BJ (cell line): ENCODE measurements around the gene PRPSAP1. TPM values are rescaled to one million over a fixed set of nuclear protein-coding genes. Genes with fewer than 3 reads are reported as not detected.

ENCODE experiments used
- CTCF ChIA-PET: fragments of 350-600 bp; formaldehyde crosslinking; extraction: SDS; loops from one replicate; lab custom pipeline; 2021; ENCODE audit warnings: antibody characterized with exemption, inconsistent platforms; lab: Yijun Ruan, JAX
- POLR2A ChIA-PET: fragments of 300-600 bp; sonication (Branson Sonifier 250); formaldehyde crosslinking; extraction: SDS; loops from one replicate; lab custom pipeline; 2021; ENCODE audit warnings: antibody characterized with exemption; lab: Charles Lee
- DNase-seq: peaks from one replicate; pipeline ENCODE4 v3.0.0-alpha.2; 2011; ENCODE audit warnings: low read depth
- H3K27me3 ChIP-seq: 2 replicates; pipeline ENCODE4 v1.6.0; 2011; ENCODE audit warnings: low read length; ENCODE audit not compliant: control insufficient read depth, insufficient read depth
- H3K36me3 ChIP-seq: 2 replicates; pipeline ENCODE4 v1.5.1; 2011; ENCODE audit warnings: low read length; ENCODE audit not compliant: control insufficient read depth, insufficient read depth
- H3K4me3 ChIP-seq: 2 replicates; pipeline ENCODE4 v1.5.1; 2011; ENCODE audit warnings: low read depth, mild to moderate bottlenecking, control low read depth, low read length
- polyA plus RNA-seq: library from polyadenylated mRNA; depleted of rRNA; stranded (reverse); fragments of >200 nt; gene quantifications from 2 replicates; pipeline ENCODE4 v1.2.3, GENCODE V29; 2011
- TF ChIP-seq, protein P1 (sequence below): IDR thresholded peaks from 2 replicates; pipeline ENCODE4 v1.5.1; 2011; ENCODE audit warnings: low read depth, mild to moderate bottlenecking, control low read depth, inconsistent platforms, low read length, moderate library complexity; ENCODE audit not compliant: insufficient read depth

Gene PRPSAP1
- polyA plus RNA-seq, 1 experiment, result 72.8 TPM

DNA sequence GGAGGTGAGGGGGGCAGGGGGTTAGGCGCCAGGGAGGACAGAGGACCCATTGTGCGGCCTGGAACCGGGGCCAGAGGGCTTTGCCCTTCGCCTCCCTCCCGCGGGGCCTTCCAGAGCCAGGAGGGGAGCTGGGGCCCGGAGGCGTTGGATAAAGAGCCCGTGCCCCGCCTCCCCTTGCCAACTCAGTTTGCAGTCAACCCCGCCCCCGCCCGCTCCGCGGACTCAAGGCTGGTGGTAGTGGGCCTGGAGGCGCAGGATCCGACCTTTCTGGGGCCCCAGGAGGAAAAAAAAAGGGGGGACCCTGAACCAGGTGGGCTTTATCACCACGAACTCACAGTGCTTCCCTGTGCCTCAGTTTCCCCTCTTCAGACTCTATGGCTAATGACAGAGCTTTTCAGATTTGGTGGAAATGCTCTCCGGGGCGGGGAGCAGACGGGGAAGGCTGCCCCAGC lies 28.7 kb upstream of the PRPSAP1 start:
- TF ChIP-seq, protein P1, sequence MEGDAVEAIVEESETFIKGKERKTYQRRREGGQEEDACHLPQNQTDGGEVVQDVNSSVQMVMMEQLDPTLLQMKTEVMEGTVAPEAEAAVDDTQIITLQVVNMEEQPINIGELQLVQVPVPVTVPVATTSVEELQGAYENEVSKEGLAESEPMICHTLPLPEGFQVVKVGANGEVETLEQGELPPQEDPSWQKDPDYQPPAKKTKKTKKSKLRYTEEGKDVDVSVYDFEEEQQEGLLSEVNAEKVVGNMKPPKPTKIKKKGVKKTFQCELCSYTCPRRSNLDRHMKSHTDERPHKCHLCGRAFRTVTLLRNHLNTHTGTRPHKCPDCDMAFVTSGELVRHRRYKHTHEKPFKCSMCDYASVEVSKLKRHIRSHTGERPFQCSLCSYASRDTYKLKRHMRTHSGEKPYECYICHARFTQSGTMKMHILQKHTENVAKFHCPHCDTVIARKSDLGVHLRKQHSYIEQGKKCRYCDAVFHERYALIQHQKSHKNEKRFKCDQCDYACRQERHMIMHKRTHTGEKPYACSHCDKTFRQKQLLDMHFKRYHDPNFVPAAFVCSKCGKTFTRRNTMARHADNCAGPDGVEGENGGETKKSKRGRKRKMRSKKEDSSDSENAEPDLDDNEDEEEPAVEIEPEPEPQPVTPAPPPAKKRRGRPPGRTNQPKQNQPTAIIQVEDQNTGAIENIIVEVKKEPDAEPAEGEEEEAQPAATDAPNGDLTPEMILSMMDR, result no peak
- H3K36me3 ChIP-seq, result peaks cover 6% of the 10 kb centered on the region; the same call in 1 of the 2 replicates
- POLR2A ChIA-PET, result interaction anchor here (1.4 kb wide), 1 partner anchor 29 kb away, joined by 3 read pairs; the partner anchor contains the start of gene PRPSAP1
- peak overlapping the region; percentile 76 for H3K4me3 ChIP-seq
- no peak for DNase-seq
- CTCF ChIA-PET, result interaction anchor here (0.7 to 10.7 kb wide), 4 partner anchors 12 to 76 kb away, joined by 3 to 127 read pairs (median 20); no protein-coding TSS in a partner anchor
- no peaks in the 10 kb centered on the region for H3K27me3 ChIP-seq

DNA sequence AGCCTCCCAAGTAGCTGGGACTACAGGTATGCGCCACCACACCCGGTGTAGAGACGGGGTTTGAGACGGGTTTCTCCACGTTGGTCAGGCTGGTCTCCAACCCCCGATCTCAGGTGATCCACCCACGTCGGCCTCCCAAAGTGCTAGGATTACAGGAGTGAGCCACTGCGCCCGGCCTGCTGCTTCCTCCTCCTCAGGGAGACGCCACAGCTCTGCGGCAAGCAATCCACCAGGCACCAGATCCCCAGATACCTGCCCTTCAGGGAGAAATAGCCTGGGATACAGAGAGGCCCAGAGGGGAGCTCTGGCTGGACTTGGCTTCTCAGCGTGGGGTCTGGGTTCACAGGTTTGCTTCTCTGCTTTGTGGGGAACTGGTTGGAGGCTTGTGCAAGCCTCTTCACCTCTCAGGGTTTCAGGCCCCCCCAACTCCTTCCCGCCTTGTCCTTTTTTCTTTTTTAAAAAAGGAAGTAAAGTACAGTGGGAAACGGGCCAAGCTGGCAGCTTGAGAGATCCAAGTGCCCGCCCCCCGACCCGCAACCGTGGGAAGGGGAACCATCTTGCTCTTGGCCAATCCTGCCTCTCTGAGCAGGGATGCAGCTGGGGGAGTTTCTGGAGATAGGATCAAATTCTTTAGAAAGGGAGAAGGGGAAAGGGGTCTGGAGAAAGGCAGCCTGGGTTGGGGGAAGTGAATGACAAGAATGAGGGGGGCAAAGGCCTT lies 28.1 kb upstream of the PRPSAP1 start:
- H3K27me3 ChIP-seq, result no peaks in the 10 kb centered on the region
- ChIA-PET POLR2A (no interaction called here), CTCF (interaction anchor here (0.6 to 10.7 kb wide), 7 partner anchors 10 to 78 kb away, joined by 3 to 127 read pairs (median 6); no protein-coding TSS in a partner anchor)
- TF ChIP-seq, protein P1, result no peak
- H3K36me3 ChIP-seq, result peaks cover 2% of the 10 kb centered on the region; the same call in 1 of the 2 replicates
- no peak overlapping the region for H3K4me3 ChIP-seq
- no peak for DNase-seq

DNA sequence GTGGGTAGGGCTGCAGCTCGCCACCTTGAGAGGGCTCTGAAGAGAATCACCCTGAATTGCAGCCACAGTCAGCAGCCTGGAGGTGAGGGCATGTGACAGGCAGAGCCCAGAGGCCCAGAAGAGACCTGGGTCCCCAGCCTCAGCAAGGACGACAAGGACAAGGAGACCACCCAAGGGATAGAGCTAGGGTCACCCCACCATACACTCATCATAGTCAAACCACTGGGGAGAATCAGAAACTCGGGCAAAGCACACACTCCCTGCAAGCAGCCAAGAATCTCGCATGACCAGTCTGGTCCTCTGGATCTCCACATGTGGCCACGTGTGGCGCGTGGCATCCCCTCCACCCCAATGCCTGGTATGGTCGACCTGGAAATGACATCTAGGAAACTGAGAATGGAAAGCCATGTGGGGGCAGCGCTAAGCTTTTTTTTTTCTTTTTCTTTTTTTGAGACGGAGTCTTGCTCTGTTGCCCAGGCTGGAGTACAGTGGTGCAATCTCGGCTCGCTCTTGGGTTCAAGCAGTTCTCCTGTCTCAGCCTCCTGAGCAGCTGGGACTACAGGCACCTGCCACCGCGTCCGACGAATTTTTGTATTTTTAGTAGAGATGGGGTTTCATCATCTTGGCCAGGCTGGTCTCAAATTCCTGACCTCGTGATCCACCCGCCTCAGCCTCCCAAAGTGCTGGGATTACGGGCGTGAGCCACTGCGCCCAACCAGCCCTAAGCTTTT lies 26.1 kb upstream of the PRPSAP1 start:
- POLR2A ChIA-PET, result no interaction called here
- no peaks in the 10 kb centered on the region for H3K27me3 ChIP-seq
- no peaks in the 10 kb centered on the region for H3K36me3 ChIP-seq
- DNase-seq, result no peak
- TF ChIP-seq, protein P1, result no peak
- no peak overlapping the region for H3K4me3 ChIP-seq
- CTCF ChIA-PET, result interaction anchor here (0.9 to 10.7 kb wide), 5 partner anchors 10 to 18 kb away, joined by 3 to 127 read pairs (median 5); no protein-coding TSS in a partner anchor

DNA sequence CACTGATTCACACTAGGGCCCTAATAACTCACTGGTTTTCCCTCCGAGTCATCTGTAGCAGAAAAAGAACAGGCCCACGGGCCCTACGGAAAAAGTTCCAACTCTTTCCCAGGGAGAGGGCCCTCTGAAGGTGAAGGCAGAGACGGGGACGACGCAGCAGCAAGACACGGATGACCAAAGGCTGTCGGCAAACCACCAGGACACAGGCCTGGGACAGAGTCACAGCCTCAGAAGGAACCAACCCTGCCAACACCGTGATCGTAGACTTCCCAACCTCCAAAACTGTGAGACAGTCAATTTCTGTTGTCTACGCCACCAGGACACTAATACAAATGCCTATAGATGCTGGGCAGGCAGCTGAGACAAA lies 25.5 kb upstream of the PRPSAP1 start:
- TF ChIP-seq, protein P1, result no peak
- Histone ChIP-seq H3K27me3 (no peaks in the 10 kb centered on the region), H3K36me3 (no peaks in the 10 kb centered on the region), H3K4me3 (no peak overlapping the region)
- DNase-seq, result no peak
- ChIA-PET POLR2A (no interaction called here), CTCF (interaction anchor here (0.9 to 2.3 kb wide), 3 partner anchors 9 to 19 kb away, joined by 3 to 14 read pairs (median 5); no protein-coding TSS in a partner anchor)
